WTC11 (cell line): ENCODE measurements around the gene KY. TPM values are rescaled to one million over a fixed set of nuclear protein-coding genes. Genes with fewer than 3 reads are reported as not detected.

Experiments used
- ATAC-seq: fragments of 200-7000 bp; cut with Tn5 transposase; 2 replicates; pipeline ENCODE4 v1.10.0; 2021; ENCODE audit warnings: mild to moderate bottlenecking, moderate library complexity
- CTCF ChIA-PET: fragments of 300-600 bp; sonication (Branson Sonifier 250); formaldehyde crosslinking; loops from one replicate; lab custom pipeline; 2021; ENCODE audit warnings: antibody characterized with exemption; lab: Charles Lee
- POLR2A ChIA-PET: fragments of 350-600 bp; sonication (Branson Sonifier 250); formaldehyde crosslinking; loops from one replicate; lab custom pipeline; 2021; ENCODE audit warnings: antibody characterized with exemption; lab: Charles Lee
- DNase-seq: peaks from one replicate; pipeline ENCODE4 v3.0.0; 2021; ENCODE audit warnings: low spot score
- H3K27ac Mint-ChIP-seq: 2 replicates; pipeline ENCODE4 v1.8.0; 2021; ENCODE audit warnings: mixed read lengths
- H3K27me3 Mint-ChIP-seq: 2 replicates; pipeline ENCODE4 v1.8.0; 2021; ENCODE audit warnings: low read depth, mild to moderate bottlenecking, moderate library complexity, mixed read lengths
- H3K36me3 Mint-ChIP-seq: 2 replicates; pipeline ENCODE4 v1.8.0; 2021; ENCODE audit warnings: mixed read lengths
- H3K4me1 Mint-ChIP-seq: 2 replicates; pipeline ENCODE4 v1.8.0; 2022; ENCODE audit warnings: mixed read lengths
- H3K4me3 Mint-ChIP-seq: 2 replicates; pipeline ENCODE4 v1.8.0; 2021; ENCODE audit warnings: mild to moderate bottlenecking, moderate library complexity, mixed read lengths
- H3K9me3 Mint-ChIP-seq: 2 replicates; pipeline ENCODE4 v1.8.0; 2021; ENCODE audit warnings: mixed read lengths
- ATF1 ChIP-seq: sonication (generic); formaldehyde crosslinking; IDR thresholded peaks from 2 replicates; pipeline ENCODE4 v1.8.1; 2023; ENCODE audit warnings: mild to moderate bottlenecking, moderate library complexity, missing genetic modification reagents
- ATF2 ChIP-seq: sonication (generic); formaldehyde crosslinking; IDR thresholded peaks from 2 replicates; pipeline ENCODE4 v1.8.1; 2022; ENCODE audit warnings: low read depth, missing genetic modification reagents, borderline replicate concordance
- ATF3 ChIP-seq: sonication (generic); formaldehyde crosslinking; conservative IDR thresholded peaks from 2 replicates; pipeline ENCODE4 v1.8.1; 2022; ENCODE audit warnings: mild to moderate bottlenecking, missing genetic modification reagents
- ATF6 ChIP-seq: sonication (generic); formaldehyde crosslinking; IDR thresholded peaks from 2 replicates; pipeline ENCODE4 v1.8.1; 2023; ENCODE audit warnings: mild to moderate bottlenecking, missing genetic modification reagents
- CREB1 ChIP-seq: sonication (generic); formaldehyde crosslinking; IDR thresholded peaks from 2 replicates; pipeline ENCODE4 v1.8.0; 2023; ENCODE audit warnings: mild to moderate bottlenecking, missing genetic modification reagents
- CREM ChIP-seq: sonication (generic); formaldehyde crosslinking; IDR thresholded peaks from 2 replicates; pipeline ENCODE4 v1.8.1; 2022; ENCODE audit warnings: mild to moderate bottlenecking, missing genetic modification reagents, moderate library complexity
- CTCF ChIP-seq: fragments of 200-600 bp; IDR thresholded peaks from 2 replicates; pipeline ENCODE4 v1.8.0; 2022; ENCODE audit warnings: antibody characterized with exemption
- E2F1 ChIP-seq: sonication (generic); formaldehyde crosslinking; IDR thresholded peaks from 2 replicates; pipeline ENCODE4 v1.8.0; 2022; ENCODE audit warnings: mild to moderate bottlenecking, missing genetic modification reagents
- JUN ChIP-seq: sonication (generic); formaldehyde crosslinking; IDR thresholded peaks from 2 replicates; pipeline ENCODE4 v1.8.0; 2023; ENCODE audit warnings: mild to moderate bottlenecking, missing genetic modification reagents
- NFE2L1 ChIP-seq: sonication (generic); formaldehyde crosslinking; IDR thresholded peaks from 2 replicates; pipeline ENCODE4 v1.8.1; 2023; ENCODE audit warnings: missing genetic modification reagents
- NR1H2 ChIP-seq: sonication (generic); formaldehyde crosslinking; IDR thresholded peaks from 2 replicates; pipeline ENCODE4 v1.9.0; 2021; ENCODE audit warnings: mild to moderate bottlenecking, moderate library complexity, missing genetic modification reagents
- NR2C2 ChIP-seq: sonication (generic); formaldehyde crosslinking; IDR thresholded peaks from 2 replicates; pipeline ENCODE4 v1.8.0; 2022; ENCODE audit warnings: mild to moderate bottlenecking, missing genetic modification reagents
- NR3C1 ChIP-seq: sonication (generic); formaldehyde crosslinking; conservative IDR thresholded peaks from 2 replicates; pipeline ENCODE4 v1.8.1; 2023; ENCODE audit warnings: low read depth, mild to moderate bottlenecking, missing genetic modification reagents
- RELA ChIP-seq: sonication (generic); formaldehyde crosslinking; IDR thresholded peaks from 2 replicates; pipeline ENCODE4 v1.8.1; 2022; ENCODE audit warnings: missing genetic modification reagents, mild to moderate bottlenecking, borderline replicate concordance
- SMAD3 ChIP-seq: sonication (generic); formaldehyde crosslinking; IDR thresholded peaks from 2 replicates; pipeline ENCODE4 v1.8.0; 2022; ENCODE audit warnings: missing genetic modification reagents, mild to moderate bottlenecking, borderline replicate concordance
- SP1 ChIP-seq: sonication (generic); formaldehyde crosslinking; conservative IDR thresholded peaks from 2 replicates; pipeline ENCODE4 v1.8.1; 2022; ENCODE audit warnings: missing genetic modification reagents
- USF2 ChIP-seq: sonication (generic); formaldehyde crosslinking; IDR thresholded peaks from 2 replicates; pipeline ENCODE4 v1.8.1; 2023; ENCODE audit warnings: mild to moderate bottlenecking, missing genetic modification reagents, moderate library complexity
- ZBTB43 ChIP-seq: sonication (generic); formaldehyde crosslinking; IDR thresholded peaks from 2 replicates; pipeline ENCODE4 v1.8.1; 2023; ENCODE audit warnings: mild to moderate bottlenecking, missing genetic modification reagents
- ZNF263 ChIP-seq: sonication (generic); formaldehyde crosslinking; IDR thresholded peaks from 2 replicates; pipeline ENCODE4 v1.8.1; 2022; ENCODE audit warnings: low read depth, mild to moderate bottlenecking, moderate library complexity, missing genetic modification reagents
- ZNF423 ChIP-seq: fragments of 250-450 bp; sonication (Bioruptor Pico); IDR thresholded peaks from 2 replicates; pipeline ENCODE4 v2.1.2; 2022; ENCODE audit warnings: mild to moderate bottlenecking, moderate library complexity
- total RNA-seq: library from RNA; stranded (reverse); gene quantifications from 3 replicates; pipeline ENCODE4 v1.2.3, GENCODE V29; 2021

The KY gene
- total RNA-seq, 1 experiment from 2014 or later = not detected

GRCh38 chr3:134562055-134562454 is 88.8 kb downstream of the KY start:
- Mint-ChIP-seq H3K36me3 (no peaks in the 10 kb centered on the region), H3K4me3 (no peak overlapping the region), H3K27me3 (no peaks in the 10 kb centered on the region), H3K9me3 (no peaks in the 10 kb centered on the region), H3K4me1 (peaks cover 14% of the 10 kb centered on the region), H3K27ac (no peak overlapping the region)
- ChIA-PET CTCF (interaction anchor here (1.9 kb wide), 1 partner anchor 39 kb away, joined by 5 read pairs; no protein-coding TSS in a partner anchor), POLR2A (no interaction called here)
- ATAC-seq (no peak), DNase-seq (no peak)
- no peak for TF ChIP-seq ATF6 (CRISPR knock-in tag)
- TF ChIP-seq CTCF = no peak
- no peak for TF ChIP-seq ATF3 (CRISPR knock-in tag)
- TF ChIP-seq NR3C1 (CRISPR knock-in tag) = no peak
- no peak for TF ChIP-seq ZNF423 (CRISPR knock-in tag)
- no peak for TF ChIP-seq ATF2 (CRISPR knock-in tag)
- TF ChIP-seq NFE2L1 = no peak
- no peak for TF ChIP-seq E2F1 (CRISPR knock-in tag)
- TF ChIP-seq ZBTB43 (CRISPR knock-in tag) = no peak

GRCh38 chr3:134559591-134559990 is 91.2 kb downstream of the KY start:
- CTCF ChIA-PET = no interaction called here
- H3K9me3 Mint-ChIP-seq = no peaks in the 10 kb centered on the region
- ATAC-seq (no peak), DNase-seq (no peak)
- POLR2A ChIA-PET = no interaction called here
- no peaks in the 10 kb centered on the region for H3K27me3 Mint-ChIP-seq
- TF ChIP-seq NR3C1 (CRISPR knock-in tag) (no peak), CREB1 (no peak), SMAD3 (CRISPR knock-in tag) (no peak), ATF1 (CRISPR knock-in tag) (no peak), E2F1 (CRISPR knock-in tag) (no peak), ZBTB43 (CRISPR knock-in tag) (no peak), USF2 (no peak), CREM (CRISPR knock-in tag) (no peak), SP1 (CRISPR knock-in tag) (no peak), NR1H2 (CRISPR knock-in tag) (no peak), NR2C2 (no peak), RELA (no peak), ZNF263 (CRISPR knock-in tag) (no peak), JUN (CRISPR knock-in tag) (no peak)
- H3K4me1 Mint-ChIP-seq = peaks cover 14% of the 10 kb centered on the region
- no peak overlapping the region for H3K27ac Mint-ChIP-seq
- H3K4me3 Mint-ChIP-seq = no peak overlapping the region
- no peaks in the 10 kb centered on the region; the same call in 1 of the 2 replicates for H3K36me3 Mint-ChIP-seq
